Skin epidermis (tissue), 12 donors: Measurements from ENCODE around the gene ADAMTS13.

Experiments used
- H3K27ac ChIP-seq, 21 experiments: fragments of 200-600 bp; sonication (generic) in 11 of 21; one replicate each; pipeline ENCODE4 v1.5.0; 2020; ENCODE audit warnings: mild to moderate bottlenecking in 3 of 21, inconsistent platforms in 2 of 21, moderate library complexity in 2 of 21
- H3K4me3 ChIP-seq, 7 experiments: fragments of 200-600 bp; sonication (generic) in 2 of 7; one replicate each; pipeline ENCODE4 v1.5.0; 2020; ENCODE audit warnings: inconsistent platforms in 2 of 7, mild to moderate bottlenecking in 2 of 7, moderate library complexity in 1 of 7

ADAMTS13 gene

GRCh38 chr9:133478851-133479711, 56.9 kb downstream of the ADAMTS13 start, which contains the start of gene SLC2A6:
Gene SLC2A6 (minus strand): TSS chr9:133479099. CDS start chr9:133479059, 40 bp downstream.
- H3K4me3 ChIP-seq, result peak within 1 kb of the TSS; percentile 37 to 53 (median 45)
- H3K27ac ChIP-seq, result peak within 1 kb of the TSS in 16 of 21 experiments; percentile 1 to 79 (median 62)

- H3K27ac ChIP-seq, result no peak overlapping the region
- H3K4me3 ChIP-seq, result no peak overlapping the region
Measured at GRCh38 chr9:133483611-133484010, 61.4 kb downstream of the ADAMTS13 start.

GRCh38 chr9:133484671-133485437, 62.7 kb downstream of the ADAMTS13 start:
- Histone ChIP-seq H3K27ac (no peak overlapping the region), H3K4me3 (no peak overlapping the region)

GRCh38 chr9:133485531-133486260, 63.5 kb downstream of the ADAMTS13 start:
- no peak overlapping the region for H3K27ac ChIP-seq
- no peak overlapping the region for H3K4me3 ChIP-seq

- Histone ChIP-seq H3K4me3 (no peak overlapping the region), H3K27ac (peak overlapping the region in 2 of 21 experiments; percentile 14 to 21)
Measured at GRCh38 chr9:133487331-133487725, 65.2 kb downstream of the ADAMTS13 start.

GRCh38 chr9:133488686-133489252, 66.6 kb downstream of the ADAMTS13 start:
- no peak overlapping the region for H3K27ac ChIP-seq
- H3K4me3 ChIP-seq, result no peak overlapping the region

- Histone ChIP-seq H3K27ac (no peak overlapping the region), H3K4me3 (no peak overlapping the region)
Measured at GRCh38 chr9:133489253-133490190, 67.4 kb downstream of the ADAMTS13 start.

- Histone ChIP-seq H3K4me3 (no peak overlapping the region), H3K27ac (no peak overlapping the region)
Measured at GRCh38 chr9:133490201-133490681, 68.1 kb downstream of the ADAMTS13 start.

- H3K27ac ChIP-seq, result no peak overlapping the region
- no peak overlapping the region for H3K4me3 ChIP-seq
Measured at GRCh38 chr9:133490865-133491655, 68.9 kb downstream of the ADAMTS13 start.

- no peak overlapping the region for H3K4me3 ChIP-seq
- H3K27ac ChIP-seq, result peak overlapping the region in 1 of 21 experiments; percentile 26
Measured at GRCh38 chr9:133491656-133491925, 69.4 kb downstream of the ADAMTS13 start.

- Histone ChIP-seq H3K27ac (peak overlapping the region in 4 of 21 experiments; percentile 1 to 37 (median 16)), H3K4me3 (no peak overlapping the region)
Measured at GRCh38 chr9:133492061-133493021, 70.2 kb downstream of the ADAMTS13 start.

GRCh38 chr9:133493428-133493827, 71.3 kb downstream of the ADAMTS13 start:
- H3K27ac ChIP-seq, result no peak overlapping the region

GRCh38 chr9:133493845-133494540, 71.8 kb downstream of the ADAMTS13 start:
- no peak overlapping the region for H3K27ac ChIP-seq
- no peak overlapping the region for H3K4me3 ChIP-seq

More at GRCh38 chr9:133493428-133493827, 71.3 kb downstream of the ADAMTS13 start:
- H3K4me3 ChIP-seq, result no peak overlapping the region

GRCh38 chr9:133494636-133495326, 72.6 kb downstream of the ADAMTS13 start:
- Histone ChIP-seq H3K4me3 (no peak overlapping the region), H3K27ac (no peak overlapping the region)
